Left lung (tissue), 10 donors: ENCODE results near the gene DNAJC28. TPM values are rescaled to one million over a fixed set of nuclear protein-coding genes. Genes with fewer than 3 reads are reported as not detected.

Experiments used
- ATAC-seq: fragments of 200-7000 bp; cut with Tn5 transposase; one replicate; pipeline ENCODE4 v1.9.1; 2020; ENCODE audit warnings: moderate library complexity
- DNase-seq, 4 donors: peaks; one replicate each; pipeline ENCODE4 v3.0.0-alpha.2; 2013 to 2020
- H3K27ac ChIP-seq, 2 donors: fragments of 200-600 bp; sonication (generic) in 1 of 2; one replicate each; pipeline versions ENCODE4 v1.5.0 to v1.8.0; 2020 to 2021
- H3K27me3 ChIP-seq, 2 donors: fragments of 200-600 bp; sonication (generic) in 1 of 2; one replicate each; pipeline versions ENCODE4 v1.5.0 to v1.8.0; 2020 to 2021
- H3K36me3 ChIP-seq, 2 donors: fragments of 200-600 bp; sonication (generic) in 1 of 2; one replicate each; pipeline versions ENCODE4 v1.5.0 to v1.8.0; 2020 to 2021
- H3K4me1 ChIP-seq, 2 donors: fragments of 200-600 bp; one replicate each; pipeline ENCODE4 v1.8.0; 2021
- H3K4me3 ChIP-seq, 2 donors: fragments of 200-600 bp; sonication (generic) in 1 of 2; one replicate each; pipeline versions ENCODE4 v1.5.0 to v1.8.0; 2020 to 2021; ENCODE audit warnings: mild to moderate bottlenecking in 1 of 2
- H3K9me3 ChIP-seq, 2 donors: fragments of 200-600 bp; sonication (generic) in 1 of 2; one replicate each; pipeline versions ENCODE4 v1.5.0 to v1.8.0; 2020 to 2021
- intact Hi-C, 2 donors: fragments of 100-400 bp; cut with DNase I; formaldehyde crosslinking; loops; one replicate each; pipeline versions ENCODE4 v1.11.2 to v1.14.2; 2022
- polyA plus RNA-seq, 6 donors: library from polyadenylated mRNA; unstranded; fragments of 120-200 nt; gene quantifications; one replicate each; pipeline ENCODE4 v1.2.1, GENCODE V29; 2013; ENCODE audit not compliant: insufficient read length in 6 of 6
- total RNA-seq, 2 donors: library from RNA; stranded (reverse); fragmentation: NEBNext Ultra II Directional; extraction: Animal tissue kit (Norgen Biotek cat#: 25700); gene quantifications; one replicate each; pipeline ENCODE4 v1.2.1, GENCODE V29; 2021
- TF ChIP-seq, protein P1 (sequence below), 2 donors: fragments of 200-600 bp; sonication (generic) in 1 of 2; IDR thresholded peaks; one replicate each; pipeline versions ENCODE4 v1.5.0 to v1.8.0; 2021; ENCODE audit warnings: antibody characterized with exemption in 2 of 2
- donor health status: DM: no; HTN: yes; CAD: no.
- donor health status: DM: no; HTN: no; CAD: no.

The DNAJC28 gene
- total and polyA plus RNA-seq, 8 donors, result 1.2 to 4.3 (median 3.3) TPM

DNA sequence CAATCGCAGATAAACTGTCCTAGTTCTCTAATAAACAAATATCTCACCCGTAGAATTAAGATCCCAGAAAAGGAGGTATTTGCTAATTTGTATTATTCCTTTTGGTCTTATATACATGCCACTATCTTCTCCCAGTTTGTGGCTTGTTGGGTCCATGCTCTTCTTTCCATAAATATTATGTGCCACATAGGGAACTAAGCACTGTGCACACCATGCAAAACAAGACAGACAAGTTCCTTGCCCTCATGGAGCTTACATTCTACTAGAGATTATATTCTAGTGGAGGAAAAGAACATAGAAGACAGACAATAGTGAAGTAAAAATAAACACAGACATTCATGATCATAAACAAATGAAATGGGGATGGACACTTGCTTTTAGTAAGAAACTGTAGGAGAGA, 45.7 kb upstream of the DNAJC28 start:
- TF ChIP-seq, protein P1, sequence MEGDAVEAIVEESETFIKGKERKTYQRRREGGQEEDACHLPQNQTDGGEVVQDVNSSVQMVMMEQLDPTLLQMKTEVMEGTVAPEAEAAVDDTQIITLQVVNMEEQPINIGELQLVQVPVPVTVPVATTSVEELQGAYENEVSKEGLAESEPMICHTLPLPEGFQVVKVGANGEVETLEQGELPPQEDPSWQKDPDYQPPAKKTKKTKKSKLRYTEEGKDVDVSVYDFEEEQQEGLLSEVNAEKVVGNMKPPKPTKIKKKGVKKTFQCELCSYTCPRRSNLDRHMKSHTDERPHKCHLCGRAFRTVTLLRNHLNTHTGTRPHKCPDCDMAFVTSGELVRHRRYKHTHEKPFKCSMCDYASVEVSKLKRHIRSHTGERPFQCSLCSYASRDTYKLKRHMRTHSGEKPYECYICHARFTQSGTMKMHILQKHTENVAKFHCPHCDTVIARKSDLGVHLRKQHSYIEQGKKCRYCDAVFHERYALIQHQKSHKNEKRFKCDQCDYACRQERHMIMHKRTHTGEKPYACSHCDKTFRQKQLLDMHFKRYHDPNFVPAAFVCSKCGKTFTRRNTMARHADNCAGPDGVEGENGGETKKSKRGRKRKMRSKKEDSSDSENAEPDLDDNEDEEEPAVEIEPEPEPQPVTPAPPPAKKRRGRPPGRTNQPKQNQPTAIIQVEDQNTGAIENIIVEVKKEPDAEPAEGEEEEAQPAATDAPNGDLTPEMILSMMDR (IDR thresholded peaks at IDR 0.05), result no peak
- H3K4me1 ChIP-seq, result peaks cover 0 to 13% of the 10 kb centered on the region in 2 donors
- ATAC-seq (no peak), DNase-seq (no peak)
- H3K9me3 ChIP-seq, result no peaks in the 10 kb centered on the region
- H3K27me3 ChIP-seq, result no peaks in the 10 kb centered on the region
- H3K27ac ChIP-seq, result no peak overlapping the region
- H3K36me3 ChIP-seq, result peaks cover 0 to 67% of the 10 kb centered on the region in 2 donors
- intact Hi-C loops, result no loop called here
- H3K4me3 ChIP-seq, result no peak overlapping the region

GRCh38 chr21:33531007-33531406, 39.5 kb upstream of the DNAJC28 start:
- ATAC-seq, result no peak
- Histone ChIP-seq H3K4me1 (peaks cover 0 to 3% of the 10 kb centered on the region in 2 donors), H3K36me3 (peaks cover 0 to 92% of the 10 kb centered on the region in 2 donors), H3K9me3 (no peaks in the 10 kb centered on the region), H3K27ac (no peak overlapping the region), H3K27me3 (no peaks in the 10 kb centered on the region), H3K4me3 (no peak overlapping the region)
- TF ChIP-seq, protein P1 (IDR thresholded peaks at IDR 0.05), result no peak
- no peak for DNase-seq
- intact Hi-C loops, result no loop called here

- H3K27ac ChIP-seq, result no peak overlapping the region
- H3K27me3 ChIP-seq, result no peaks in the 10 kb centered on the region
- DNase-seq (no peak), ATAC-seq (no peak)
- H3K9me3 ChIP-seq, result no peaks in the 10 kb centered on the region
- no peaks in the 10 kb centered on the region for H3K4me1 ChIP-seq
- H3K36me3 ChIP-seq, result peaks cover 0 to 84% of the 10 kb centered on the region in 2 donors
- intact Hi-C loops, result no loop called here
- TF ChIP-seq, protein P1 (IDR thresholded peaks at IDR 0.05), result no peak
- no peak overlapping the region for H3K4me3 ChIP-seq
These were observed 31.4 kb upstream of the DNAJC28 start for GRCh38 chr21:33522953-33523349.

DNA sequence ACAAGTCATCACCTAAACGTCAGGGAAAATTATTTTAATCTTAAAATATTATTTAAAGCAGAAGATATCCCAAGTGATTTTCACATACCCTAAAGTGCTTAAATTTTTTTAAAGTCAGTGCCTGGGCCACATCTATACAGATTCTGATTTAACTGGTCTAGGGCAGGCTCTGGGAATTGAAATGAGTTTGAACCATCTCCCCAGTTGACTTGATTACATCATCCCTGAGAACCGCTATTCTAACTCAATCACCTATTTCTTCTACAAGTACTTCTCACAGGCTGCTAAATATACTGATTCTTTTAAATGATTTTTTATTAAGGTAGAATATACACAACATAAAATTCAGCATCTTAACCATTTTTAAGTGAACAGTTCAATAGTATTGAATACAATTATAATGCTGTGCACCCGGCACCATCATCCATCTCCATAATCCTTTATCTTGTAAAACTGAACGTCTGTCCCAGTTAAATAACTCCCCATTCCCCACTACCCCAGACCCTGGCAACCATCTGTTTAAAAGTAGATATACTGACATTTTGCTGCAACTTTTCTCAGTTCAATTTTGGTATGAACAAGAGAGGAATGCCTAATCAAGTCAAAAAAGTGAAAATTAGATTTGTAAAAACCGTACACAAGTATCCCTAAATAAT, 30.9 kb upstream of the DNAJC28 start:
- ATAC-seq (no peak), DNase-seq (no peak)
- TF ChIP-seq, protein P1 (IDR thresholded peaks at IDR 0.05), result no peak
- Histone ChIP-seq H3K4me1 (no peaks in the 10 kb centered on the region), H3K4me3 (no peak overlapping the region), H3K36me3 (peaks cover 0 to 84% of the 10 kb centered on the region in 2 donors), H3K27ac (no peak overlapping the region), H3K27me3 (no peaks in the 10 kb centered on the region), H3K9me3 (no peaks in the 10 kb centered on the region)
- intact Hi-C loops, result no loop called here

DNA sequence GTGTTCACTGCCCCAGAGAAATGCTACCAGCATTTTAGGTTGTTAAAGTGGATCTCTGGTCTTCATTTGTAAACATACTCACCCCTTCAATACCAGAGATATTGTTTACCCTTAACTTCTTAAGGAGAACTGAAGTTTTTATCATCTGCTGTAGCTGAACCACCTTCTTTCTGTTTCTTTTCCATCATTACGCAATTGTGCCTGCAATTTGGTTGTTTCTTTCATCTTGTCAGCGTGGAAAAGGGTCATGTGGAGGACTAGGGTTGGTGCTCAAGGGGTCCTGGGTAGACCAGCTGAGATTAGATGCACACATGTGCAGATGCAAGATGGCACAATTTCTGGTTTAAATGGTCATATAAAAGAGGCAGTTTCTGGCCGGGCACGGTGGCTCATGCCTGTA, 27.4 kb upstream of the DNAJC28 start:
- Histone ChIP-seq H3K4me3 (no peak overlapping the region), H3K9me3 (no peaks in the 10 kb centered on the region), H3K27me3 (no peaks in the 10 kb centered on the region), H3K4me1 (peaks cover 0 to 10% of the 10 kb centered on the region in 2 donors), H3K36me3 (peaks cover 0 to 87% of the 10 kb centered on the region in 2 donors), H3K27ac (no peak overlapping the region)
- DNase-seq (no peak), ATAC-seq (no peak)
- intact Hi-C loops, result no loop called here
- TF ChIP-seq, protein P1 (IDR thresholded peaks at IDR 0.05), result no peak
